Nephron (organoid): ENCODE results near the gene FAM180B.
A peak's percentile ranks its signal among the peaks of the same experiment; 100 is the strongest.
"Not testable (repeated sequence)": the region's sequence is repeated elsewhere in the genome, so short reads cannot be mapped to it uniquely, and the experiment has no call there.

Source experiments
- H3K27ac Mint-ChIP-seq, 3 experiments: 2 replicates each; pipeline ENCODE4 v1.8.0; 2020; ENCODE audit warnings: mixed read lengths in 3 of 3, mild to moderate bottlenecking in 2 of 3, moderate library complexity in 1 of 3
- H3K27me3 Mint-ChIP-seq: 2 replicates; pipeline ENCODE4 v1.8.0; 2021; ENCODE audit warnings: low read depth, mild to moderate bottlenecking, moderate library complexity, mixed read lengths
- H3K36me3 Mint-ChIP-seq: 2 replicates; pipeline ENCODE4 v1.8.0; 2020; ENCODE audit warnings: low read depth, mixed read lengths
- H3K4me1 Mint-ChIP-seq: 2 replicates; pipeline ENCODE4 v1.8.0; 2020; ENCODE audit warnings: mixed read lengths
- H3K4me3 Mint-ChIP-seq, 3 experiments: 2 replicates each; pipeline ENCODE4 v1.8.0; 2020; ENCODE audit warnings: mild to moderate bottlenecking in 3 of 3, mixed read lengths in 3 of 3, moderate library complexity in 2 of 3
- H3K9me3 Mint-ChIP-seq: 2 replicates; pipeline ENCODE4 v1.8.0; 2020; ENCODE audit warnings: mixed read lengths
- CTCF ChIP-seq, 3 experiments: fragments of 200-600 bp; sonication (generic); IDR thresholded peaks; one replicate each; pipeline ENCODE4 v1.5.0; 2021; ENCODE audit warnings: antibody characterized with exemption in 3 of 3; ENCODE audit not compliant: unreplicated experiment in 3 of 3

The FAM180B gene

GRCh38 chr11:47545298-47545697 is 41.2 kb upstream of the FAM180B start:
- H3K27ac Mint-ChIP-seq = no peak overlapping the region
- peaks cover 16% of the 10 kb centered on the region for H3K36me3 Mint-ChIP-seq
- H3K4me3 Mint-ChIP-seq = no peak overlapping the region
- no peak for TF ChIP-seq CTCF (IDR thresholded peaks at IDR 0.05; ENCODE audit: unreplicated experiment in 3 of 3)
- H3K27me3 Mint-ChIP-seq = no peaks in the 10 kb centered on the region
- H3K9me3 Mint-ChIP-seq = no peaks in the 10 kb centered on the region
- peaks cover 26% of the 10 kb centered on the region for H3K4me1 Mint-ChIP-seq

DNA sequence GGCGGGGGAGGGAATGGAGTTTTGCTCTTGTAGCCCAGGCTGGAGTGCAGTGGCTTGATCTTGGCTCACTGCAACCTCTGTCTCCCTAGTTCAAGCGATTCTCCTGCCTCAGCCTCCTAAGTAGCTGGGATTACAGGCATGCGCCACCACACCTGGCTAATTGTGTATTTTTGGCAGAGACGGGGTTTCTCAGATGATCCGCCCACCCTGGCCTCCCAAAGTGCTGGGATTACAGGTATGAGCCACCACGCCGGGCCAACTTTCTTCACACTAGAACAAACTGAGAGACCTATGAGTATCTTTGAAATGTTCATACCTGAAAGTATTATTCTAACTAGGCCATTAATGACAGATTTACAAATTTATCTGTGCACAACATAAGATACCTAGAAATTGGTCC is 40.2 kb upstream of the FAM180B start:
- not testable (repeated sequence) for H3K9me3 Mint-ChIP-seq, H3K27me3 Mint-ChIP-seq, H3K27ac Mint-ChIP-seq, H3K4me3 Mint-ChIP-seq
- Mint-ChIP-seq H3K36me3 (peaks cover 21% of the 10 kb centered on the region), H3K4me1 (peaks cover 26% of the 10 kb centered on the region)

- H3K9me3 Mint-ChIP-seq = no peaks in the 10 kb centered on the region
Measured at GRCh38 chr11:47550288-47551047, 36.0 kb upstream of the FAM180B start.

GRCh38 chr11:47551086-47551485 is 35.4 kb upstream of the FAM180B start:
- Mint-ChIP-seq H3K4me3 (peak overlapping the region; percentile 99 to 100 (median 99)), H3K36me3 (peaks cover 21% of the 10 kb centered on the region), H3K27me3 (no peaks in the 10 kb centered on the region), H3K9me3 (no peaks in the 10 kb centered on the region), H3K4me1 (peaks cover 29% of the 10 kb centered on the region), H3K27ac (peak overlapping the region; percentile 92 to 99 (median 97))
- peak in 2 of 3 experiments; percentile 17 to 20 for TF ChIP-seq CTCF (IDR thresholded peaks at IDR 0.05; ENCODE audit: unreplicated experiment in 3 of 3)

More at GRCh38 chr11:47550288-47551047, 36.0 kb upstream of the FAM180B start:
- no peaks in the 10 kb centered on the region for H3K27me3 Mint-ChIP-seq
- H3K36me3 Mint-ChIP-seq = peaks cover 21% of the 10 kb centered on the region
- peaks cover 29% of the 10 kb centered on the region for H3K4me1 Mint-ChIP-seq
- peak overlapping the region; percentile 84 to 99 (median 92) for H3K27ac Mint-ChIP-seq
- no peak for TF ChIP-seq CTCF (IDR thresholded peaks at IDR 0.05; ENCODE audit: unreplicated experiment in 3 of 3)
- peak overlapping the region; percentile 99 to 100 (median 99) for H3K4me3 Mint-ChIP-seq

DNA sequence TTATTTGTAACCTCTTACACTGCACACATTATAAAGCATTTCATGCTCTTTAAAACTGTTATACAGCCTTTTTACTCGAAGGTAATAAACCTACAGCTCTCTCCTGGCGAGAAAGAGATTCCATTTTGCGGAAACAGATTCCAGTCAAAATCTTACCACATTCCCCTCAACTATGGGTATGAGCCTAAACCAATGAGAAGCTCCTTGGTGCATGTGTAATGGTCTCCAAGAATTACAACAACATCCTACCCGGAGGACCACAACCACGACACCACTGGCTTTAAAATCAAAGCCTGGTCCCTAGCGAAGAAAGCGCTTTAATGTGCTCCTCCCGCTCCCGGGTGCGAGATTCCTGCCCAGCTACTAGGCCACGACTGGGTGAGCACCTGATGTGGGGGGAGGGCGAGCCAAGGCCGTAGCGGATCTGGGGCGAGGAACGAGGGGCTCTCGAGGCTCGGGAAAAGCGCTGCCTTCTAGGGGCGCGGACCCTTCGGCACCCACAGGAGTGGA is 34.4 kb upstream of the FAM180B start:
- no peak for TF ChIP-seq CTCF (IDR thresholded peaks at IDR 0.05; ENCODE audit: unreplicated experiment in 3 of 3)
- Mint-ChIP-seq H3K4me3 (peak overlapping the region; percentile 99 to 100 (median 99)), H3K9me3 (no peaks in the 10 kb centered on the region), H3K27ac (peak overlapping the region; percentile 92 to 99 (median 97)), H3K36me3 (peaks cover 19% of the 10 kb centered on the region), H3K27me3 (no peaks in the 10 kb centered on the region), H3K4me1 (peaks cover 29% of the 10 kb centered on the region)

DNA sequence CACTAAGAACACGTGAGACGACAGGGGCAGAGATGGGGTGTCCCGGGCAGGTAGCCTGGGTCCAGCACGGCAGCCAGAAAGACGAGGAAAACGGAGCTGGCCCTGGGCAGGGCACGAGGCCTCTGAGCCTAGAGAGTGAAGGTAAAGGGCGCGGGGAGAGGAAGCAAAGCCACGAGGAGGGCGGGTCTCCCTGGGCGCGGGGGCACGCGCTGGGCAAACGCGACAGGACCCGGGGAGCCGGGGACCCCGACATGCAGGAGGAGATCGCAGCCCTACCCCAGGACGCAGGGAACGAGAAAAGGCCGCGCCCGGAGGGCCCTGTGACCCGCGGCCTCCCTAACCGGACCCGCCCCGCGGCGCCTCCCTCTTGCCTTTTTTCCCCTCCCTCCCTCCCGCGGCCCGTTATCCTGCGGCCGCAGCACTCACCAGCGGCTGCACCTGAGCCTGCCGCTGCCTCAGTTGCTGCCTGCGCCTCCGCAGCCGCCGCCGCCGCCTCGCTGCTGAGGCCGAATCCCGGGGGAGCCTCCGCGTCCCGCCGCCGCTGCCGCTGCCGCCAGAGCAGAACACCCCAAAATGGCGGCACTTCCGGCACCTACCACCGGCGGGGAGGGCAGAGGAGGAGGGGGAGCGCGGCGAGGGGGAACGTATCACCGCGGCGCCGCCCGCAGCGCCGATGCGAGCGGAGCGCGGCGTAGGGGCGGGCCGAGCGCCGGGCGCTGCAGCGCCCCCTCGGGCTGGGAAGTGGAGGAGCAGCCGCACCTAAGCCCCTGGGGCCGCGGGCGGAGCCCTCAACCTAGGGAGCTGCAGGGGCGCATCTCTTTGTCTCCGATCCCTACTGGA is 33.7 kb upstream of the FAM180B start, which contains the start of gene CELF1:
CELF1 (minus strand) TSS at position 567 of the 840 bp plus-strand sequence. CDS start 53,609 bp downstream, outside the sequence.
- Mint-ChIP-seq H3K4me3 (peak within 1 kb of the TSS; percentile 99 to 100 (median 99)), H3K27ac (peak within 1 kb of the TSS; percentile 92 to 99 (median 97)), H3K36me3 (peaks cover 14% of the 10 kb centered on the region), H3K9me3 (no peaks in the 10 kb centered on the region), H3K4me1 (peaks cover 29% of the 10 kb centered on the region), H3K27me3 (no peaks in the 10 kb centered on the region)
- TF ChIP-seq CTCF (IDR thresholded peaks at IDR 0.05; ENCODE audit: unreplicated experiment in 3 of 3) = peak; percentile 96 to 99 (median 97)
